GM06990 (cell line): Measurements from ENCODE around the gene DLG2.

Source experiments
- DNase-seq: peaks from one replicate; pipeline ENCODE4 v3.0.0-alpha.2; 2011; ENCODE audit not compliant: insufficient read length; ENCODE audit errors: extremely low read depth
- H3K27me3 ChIP-seq: replicated peaks from 2 replicates; pipeline ENCODE4 v1.6.0; 2011; ENCODE audit warnings: low read length; ENCODE audit not compliant: control insufficient read depth, insufficient read depth
- H3K36me3 ChIP-seq: 2 replicates; pipeline ENCODE4 v1.5.1; 2011; ENCODE audit warnings: low read length; ENCODE audit not compliant: control insufficient read depth, insufficient read depth
- H3K4me3 ChIP-seq: replicated peaks from 2 replicates; pipeline ENCODE4 v1.5.1; 2011; ENCODE audit warnings: low read depth, mild to moderate bottlenecking, control low read depth, low read length
- CTCF ChIP-seq: IDR thresholded peaks from 2 replicates; pipeline ENCODE4 v1.5.1; 2011; ENCODE audit warnings: low read length, control low read depth, mild to moderate bottlenecking, inconsistent platforms; ENCODE audit not compliant: insufficient read depth, poor library complexity, severe bottlenecking

The DLG2 gene

DNA sequence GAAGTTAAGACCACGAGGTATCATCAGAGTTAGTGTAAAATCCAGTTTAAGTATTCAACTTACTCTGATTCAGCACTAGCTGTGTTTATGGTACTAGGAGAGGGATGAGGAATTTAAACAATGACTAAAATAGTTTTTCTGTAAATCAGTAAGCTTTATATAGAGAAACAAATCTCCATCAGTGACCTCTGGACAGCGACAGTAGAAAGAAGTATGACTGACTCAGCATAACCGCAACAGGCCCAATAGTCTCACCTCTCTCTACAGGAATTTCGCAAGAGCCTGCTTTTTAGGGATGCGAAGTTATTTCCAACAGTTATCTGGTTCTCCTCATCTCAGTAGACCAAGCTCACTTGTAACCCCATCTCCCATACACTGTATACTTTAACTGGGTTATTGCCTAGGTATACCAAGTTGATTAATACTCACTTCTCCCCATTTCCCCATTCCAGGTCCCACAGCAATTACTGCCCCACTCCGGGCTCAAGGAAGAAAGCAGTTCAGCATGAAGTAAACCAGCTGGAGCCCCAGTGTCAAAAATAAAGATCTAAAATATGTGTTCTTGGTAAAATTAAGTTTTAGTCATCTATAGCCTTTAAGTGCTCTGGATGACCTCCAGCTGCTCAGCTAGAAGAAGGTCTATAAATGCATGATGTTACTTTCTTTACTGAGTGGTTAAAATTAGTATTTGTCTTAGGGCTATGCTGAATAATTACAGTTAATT lies 1570.3 kb downstream of the DLG2 start:
- no peak for TF ChIP-seq CTCF
- Histone ChIP-seq H3K4me3 (no peak overlapping the region), H3K27me3 (no peaks in the 10 kb centered on the region), H3K36me3 (no peaks in the 10 kb centered on the region)
- DNase-seq: no peak

DNA sequence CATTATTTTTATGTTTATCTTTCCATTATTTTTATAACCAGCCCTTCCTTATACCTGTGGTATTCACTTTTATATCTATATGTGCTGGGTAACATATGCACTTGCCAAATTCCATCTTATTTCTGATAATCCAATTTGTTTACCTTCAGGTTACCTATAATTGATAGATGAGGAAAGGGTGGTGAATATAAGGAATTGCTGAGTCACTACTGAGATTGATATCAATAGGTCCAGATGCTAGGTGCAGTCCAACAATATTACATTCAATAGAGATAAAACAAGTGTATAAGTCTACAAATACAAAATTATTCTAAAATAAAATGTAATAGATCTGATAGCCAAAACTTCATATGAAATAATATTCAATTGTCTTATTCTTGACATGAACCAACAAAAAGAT lies 1582.0 kb downstream of the DLG2 start:
- Histone ChIP-seq H3K36me3 (no peaks in the 10 kb centered on the region), H3K27me3 (no peaks in the 10 kb centered on the region)

DNA sequence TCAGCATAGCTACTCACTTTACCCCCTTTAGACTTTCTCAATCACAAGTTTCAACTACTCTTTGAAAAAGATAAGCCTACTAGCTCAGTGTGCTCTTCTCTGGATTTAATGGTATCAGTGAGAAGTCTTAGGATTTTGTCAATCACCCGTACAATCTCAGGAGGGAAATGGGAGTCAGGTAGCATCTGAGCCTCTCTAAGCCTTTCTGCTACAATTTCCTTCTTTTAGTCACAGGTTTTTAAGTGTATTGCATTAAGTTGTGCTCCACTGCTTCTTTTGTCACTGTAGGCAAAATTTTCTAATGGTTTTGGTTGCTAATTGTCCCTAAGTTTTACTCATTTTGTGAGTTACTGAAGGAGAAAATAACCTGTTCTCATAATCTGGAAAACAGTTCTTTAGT lies 1582.4 kb downstream of the DLG2 start:
- TF ChIP-seq CTCF: no peak
- Histone ChIP-seq H3K4me3 (no peak overlapping the region), H3K27me3 (no peaks in the 10 kb centered on the region), H3K36me3 (no peaks in the 10 kb centered on the region)
- no peak for DNase-seq

More for the DNA sequence above, 1582.0 kb downstream of the DLG2 start:
- H3K4me3 ChIP-seq: no peak overlapping the region
- DNase-seq: no peak
- no peak for TF ChIP-seq CTCF

- no peak for DNase-seq
- Histone ChIP-seq H3K27me3 (no peaks in the 10 kb centered on the region), H3K36me3 (no peaks in the 10 kb centered on the region)
These were observed 1590.4 kb downstream of the DLG2 start for GRCh38 chr11:84036664-84037194.

GRCh38 chr11:84035645-84036044 lies 1591.5 kb downstream of the DLG2 start:
- TF ChIP-seq CTCF: no peak
- no peak for DNase-seq
- Histone ChIP-seq H3K36me3 (no peaks in the 10 kb centered on the region), H3K27me3 (no peaks in the 10 kb centered on the region), H3K4me3 (no peak overlapping the region)

More at GRCh38 chr11:84036664-84037194, 1590.4 kb downstream of the DLG2 start:
- TF ChIP-seq CTCF: no peak
- H3K4me3 ChIP-seq: no peak overlapping the region
